Gastrocnemius medialis (tissue), 4 donors: Measurements from ENCODE around the gene TUBGCP3.

Experiments
- CTCF ChIP-seq, 5 experiments: fragments of 450-650 bp in 3 of 5; fragments of 200-600 bp in 2 of 5; sonication (generic) in 2 of 5; IDR thresholded peaks in 4 of 5; conservative IDR thresholded peaks in 1 of 5; 1 replicate in 4 of 5; 2 replicates in 1 of 5; pipeline ENCODE4 v1.5.1; 2016 to 2019; ENCODE audit warnings: antibody characterized with exemption in 5 of 5, mild to moderate bottlenecking in 3 of 5, moderate library complexity in 3 of 5
- POLR2A ChIP-seq, 2 donors: fragments of 450-650 bp; IDR thresholded peaks; one replicate each; pipeline ENCODE4 v1.6.1; 2017; ENCODE audit warnings: antibody characterized with exemption in 2 of 2, mild to moderate bottlenecking in 2 of 2, moderate library complexity in 2 of 2

DNA sequence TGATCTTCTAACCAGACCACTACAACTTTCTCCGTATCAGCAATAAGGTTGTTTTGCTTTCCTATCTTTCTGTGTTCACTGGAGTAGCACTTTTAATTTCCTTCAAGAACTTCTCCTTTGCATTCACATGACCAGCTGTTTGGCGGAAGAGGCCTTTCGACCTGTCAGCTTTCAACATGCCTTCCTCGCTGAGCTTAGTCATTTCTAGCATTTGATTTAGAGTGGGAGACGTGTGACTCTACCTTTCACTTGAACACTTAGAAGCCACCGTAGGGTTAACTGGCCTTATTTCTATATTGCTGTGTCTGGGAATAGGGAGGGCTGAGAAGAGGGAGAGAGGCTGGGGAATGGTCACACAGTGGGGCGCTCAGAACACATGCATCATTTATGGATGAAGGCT lies 104.7 kb downstream of the TUBGCP3 start:
- TF ChIP-seq CTCF (IDR thresholded peaks at IDR 0.05 in 4 of 5, conservative IDR thresholded peaks at IDR 0.05 in 1 of 5): no peak
- no peak for TF ChIP-seq POLR2A (IDR thresholded peaks at IDR 0.05)
